ENCODE measurements around the gene SUGP2.

The SUGP2 gene

DNA sequence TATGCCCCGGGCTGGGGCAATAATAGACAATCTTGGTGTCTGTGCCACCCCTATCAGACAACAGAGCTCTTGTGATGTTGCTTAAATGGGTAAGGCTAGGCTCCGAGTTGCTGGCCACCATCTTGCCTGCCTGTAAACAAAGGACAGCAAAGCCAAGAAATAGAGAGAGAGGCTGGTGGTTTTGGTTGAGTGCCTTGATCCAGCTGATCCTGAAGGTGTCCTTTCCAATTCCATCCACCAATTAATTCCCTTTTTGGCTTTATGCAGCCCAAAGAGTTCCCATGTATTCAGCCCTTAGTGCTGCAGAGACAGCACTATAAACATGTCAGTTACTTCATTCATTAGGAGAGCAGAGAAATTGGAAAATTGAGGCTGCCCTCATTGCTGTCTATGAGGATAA lies 50.6 kb downstream of the SUGP2 start:
- no peak overlapping the region for H3K4me3 ChIP-seq (ENCODE audit: low read depth, low read length)
- no peak for TF ChIP-seq CTCF (IDR thresholded peaks at IDR 0.05; ENCODE audit: borderline replicate concordance, insufficient read depth, low read depth, low read length)

- H3K4me3 ChIP-seq (ENCODE audit: low read depth, low read length): no peak overlapping the region
Observed at GRCh38 chr19:18980432-18981020, 52.8 kb downstream of the SUGP2 start.

GRCh38 chr19:18978616-18979015 lies 54.7 kb downstream of the SUGP2 start:
- TF ChIP-seq CTCF (IDR thresholded peaks at IDR 0.05; ENCODE audit: borderline replicate concordance, insufficient read depth, low read depth, low read length): no peak
- no peak overlapping the region for H3K4me3 ChIP-seq (ENCODE audit: low read depth, low read length)

More at GRCh38 chr19:18980432-18981020, 52.8 kb downstream of the SUGP2 start:
- no peak for TF ChIP-seq CTCF (IDR thresholded peaks at IDR 0.05; ENCODE audit: borderline replicate concordance, insufficient read depth, low read depth, low read length)

DNA sequence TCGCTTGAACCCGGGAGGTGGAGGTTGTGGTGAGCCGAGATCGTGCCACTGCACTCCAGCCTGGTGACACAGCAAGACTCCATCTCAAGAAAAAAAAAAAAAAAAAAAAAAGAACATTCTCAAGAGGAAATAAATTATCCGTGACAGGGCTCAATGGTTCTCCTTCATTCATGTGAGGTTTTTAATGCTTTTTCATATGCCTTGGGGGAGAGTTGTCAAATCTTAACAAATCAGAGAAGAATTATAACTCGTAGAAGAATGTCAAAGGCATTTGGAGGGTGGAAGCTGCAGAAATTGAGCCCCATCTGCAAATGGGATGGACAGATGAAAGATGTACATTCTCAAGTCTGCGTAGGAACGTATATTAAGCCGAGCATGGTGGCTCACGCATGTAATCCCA lies 57.4 kb downstream of the SUGP2 start:
- TF ChIP-seq CTCF (IDR thresholded peaks at IDR 0.05; ENCODE audit: borderline replicate concordance, insufficient read depth, low read depth, low read length): no peak
- no peak overlapping the region for H3K4me3 ChIP-seq (ENCODE audit: low read depth, low read length)

- no peak for TF ChIP-seq CTCF (IDR thresholded peaks at IDR 0.05; ENCODE audit: borderline replicate concordance, insufficient read depth, low read depth, low read length)
Observed at GRCh38 chr19:18975011-18975410, 58.3 kb downstream of the SUGP2 start.

DNA sequence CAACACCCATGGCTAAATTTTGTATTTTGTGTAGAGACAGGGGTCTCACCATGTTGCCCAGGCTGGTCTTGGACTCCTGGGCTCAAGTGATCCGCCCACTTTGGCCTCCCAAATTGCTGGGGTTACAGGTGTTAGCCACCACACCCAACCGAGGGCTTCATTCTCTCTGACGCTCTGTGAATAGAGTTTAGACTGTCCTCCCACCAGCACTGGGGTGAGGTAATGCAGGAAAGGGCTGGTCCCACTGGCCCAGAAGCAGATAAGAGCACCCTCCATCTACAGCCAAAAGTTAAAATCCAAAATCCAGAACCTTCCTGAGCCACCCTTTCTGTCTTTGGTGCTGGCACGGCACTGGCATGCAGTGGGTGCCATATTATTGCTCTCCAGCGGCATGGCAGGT lies 60.5 kb downstream of the SUGP2 start:
- TF ChIP-seq CTCF (IDR thresholded peaks at IDR 0.05; ENCODE audit: borderline replicate concordance, insufficient read depth, low read depth, low read length): no peak
- no peak overlapping the region for H3K4me3 ChIP-seq (ENCODE audit: low read depth, low read length)

More at GRCh38 chr19:18975011-18975410, 58.3 kb downstream of the SUGP2 start:
- H3K4me3 ChIP-seq (ENCODE audit: low read depth, low read length): no peak overlapping the region

GRCh38 chr19:18972301-18972811 lies 61.0 kb downstream of the SUGP2 start:
- no peak overlapping the region for H3K4me3 ChIP-seq (ENCODE audit: low read depth, low read length)
- TF ChIP-seq CTCF (IDR thresholded peaks at IDR 0.05; ENCODE audit: borderline replicate concordance, insufficient read depth, low read depth, low read length): no peak
